HG02642 (cell line): ENCODE measurements around the gene CHRD.
"Not testable (repeated sequence)": the region's sequence is repeated elsewhere in the genome, so short reads cannot be mapped to it uniquely, and the experiment has no call there.

Experiments
- ATAC-seq: cut with Tn5 transposase; IDR thresholded peaks from one replicate; pipeline ENCODE4 v1.9.1; 2021; ENCODE audit warnings: mild to moderate bottlenecking; ENCODE audit not compliant: unreplicated experiment, poor library complexity

CHRD gene

DNA sequence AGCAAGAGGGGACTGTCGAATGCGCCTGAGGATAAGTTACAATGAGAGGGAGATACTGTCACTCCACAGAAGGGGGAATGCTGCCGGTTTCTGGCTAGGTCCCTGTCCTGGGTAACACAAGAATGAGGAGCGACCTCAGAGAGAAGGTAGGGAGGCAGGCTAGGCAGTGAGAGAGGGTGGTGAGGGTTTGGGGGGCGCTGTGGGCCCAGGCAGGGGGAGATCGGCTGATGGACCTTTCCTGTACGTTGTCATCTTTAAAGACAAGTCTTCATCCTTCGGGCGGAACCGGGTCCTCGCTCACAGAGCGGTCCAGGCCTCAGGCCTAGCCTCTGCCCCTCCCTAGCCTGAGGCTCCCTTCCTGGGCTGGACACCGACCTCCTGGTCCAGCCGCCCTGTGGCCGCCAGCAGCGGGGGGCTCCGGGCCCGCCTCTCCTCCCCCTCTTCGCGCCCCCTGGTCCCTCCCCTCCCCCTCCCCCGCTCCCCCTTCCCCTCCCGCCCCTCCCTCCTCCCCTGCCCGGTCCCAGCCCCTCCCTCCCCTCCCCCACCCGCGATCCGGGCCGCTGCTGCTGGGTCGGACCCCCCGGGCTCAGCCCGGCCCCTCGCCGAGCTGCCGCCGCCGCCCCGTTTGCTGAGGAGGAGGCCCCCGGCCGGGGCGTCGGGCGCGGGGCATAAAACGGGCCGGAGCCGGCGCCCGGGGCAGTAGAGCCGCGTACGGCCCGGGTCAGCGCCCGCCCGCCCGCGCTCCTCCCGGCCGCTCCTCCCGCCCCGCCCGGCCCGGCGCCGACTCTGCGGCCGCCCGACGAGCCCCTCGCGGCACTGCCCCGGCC is at the start of gene CHRD:
Gene CHRD, plus strand, starts transcription at position 697 of the 827 bp plus-strand sequence. CDS start 265 bp downstream, outside the sequence.
- no peak for ATAC-seq

- no peak for ATAC-seq
Measured at GRCh38 chr3:184332370-184333090, 47.3 kb upstream of the CHRD start.

DNA sequence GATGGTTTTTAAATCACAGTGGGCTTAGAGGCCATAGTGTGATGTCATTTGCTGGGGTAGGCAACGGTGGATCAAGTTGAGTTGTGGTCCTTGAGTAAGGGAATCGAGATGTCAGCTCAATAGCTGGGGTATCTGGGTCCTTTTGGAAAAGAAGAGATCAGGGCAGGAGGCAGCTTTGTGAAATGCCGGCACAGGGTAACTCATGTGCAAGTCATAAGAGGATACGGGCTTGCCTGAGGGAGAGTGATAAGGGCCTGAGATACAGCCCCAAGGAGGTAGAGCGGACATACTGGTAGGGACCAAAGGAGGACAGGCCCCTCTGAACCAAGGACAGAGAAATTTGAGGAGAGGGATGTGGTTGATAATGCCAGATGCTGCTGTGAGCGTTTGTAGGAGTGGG is 46.7 kb upstream of the CHRD start:
- ATAC-seq, result no peak

- no peak for ATAC-seq
Measured at GRCh38 chr3:184333700-184334099, 46.2 kb upstream of the CHRD start.

GRCh38 chr3:184334470-184335158 is 45.2 kb upstream of the CHRD start:
- no peak for ATAC-seq

- peak; percentile 3 for ATAC-seq
Measured at GRCh38 chr3:184335291-184335660, 44.6 kb upstream of the CHRD start.

DNA sequence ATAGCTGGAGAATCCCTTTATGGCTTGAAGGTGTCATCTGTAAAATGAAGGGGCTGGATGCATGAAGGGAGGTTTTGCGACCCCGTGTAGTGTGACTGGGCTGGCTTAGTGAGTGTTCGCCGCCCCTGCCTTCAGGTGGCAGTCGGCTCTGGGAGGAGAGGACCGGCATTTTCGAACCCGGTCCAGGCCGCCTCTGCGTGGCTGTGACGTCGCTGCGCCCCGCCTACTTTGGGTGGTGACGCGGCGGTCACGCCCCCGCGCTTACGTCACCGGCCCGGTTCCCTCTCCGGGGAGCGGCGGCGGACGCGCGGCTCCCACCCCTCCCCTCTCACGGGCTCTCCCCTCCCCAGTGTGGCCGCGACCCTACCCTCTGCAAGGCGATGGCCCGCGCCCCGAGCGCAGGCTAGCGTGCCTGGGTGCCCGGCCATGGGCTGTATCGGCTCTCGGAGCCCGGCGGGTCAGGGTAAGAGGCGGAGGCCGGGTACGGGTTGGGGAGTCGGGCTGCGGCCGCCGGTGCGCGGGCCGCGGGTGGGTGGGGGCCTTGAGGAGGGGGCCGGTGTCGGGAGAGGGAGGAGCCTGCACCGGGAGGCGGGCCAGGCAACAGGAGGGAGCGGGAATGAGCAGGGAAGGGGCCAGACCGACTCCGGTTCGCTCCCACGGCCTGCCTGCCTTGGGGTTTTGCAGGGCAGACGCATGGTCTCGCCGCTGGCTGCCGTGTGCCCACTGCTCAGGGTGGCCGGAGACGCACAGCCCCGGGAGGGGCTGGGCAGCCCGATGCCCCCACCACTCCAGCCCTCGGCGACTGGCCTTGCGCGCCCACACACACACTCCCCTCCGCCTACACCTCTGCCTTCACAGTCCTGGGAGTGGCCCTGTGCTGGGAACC is 44.0 kb upstream of the CHRD start:
- peak; percentile 73 for ATAC-seq

GRCh38 chr3:184336547-184337398 is 43.1 kb upstream of the CHRD start:
- ATAC-seq, result no peak

- no peak for ATAC-seq
Measured at GRCh38 chr3:184337399-184337714, 42.5 kb upstream of the CHRD start, which contains the start of gene FAM131A. FAM131A (plus strand) TSS chr3:184337600; CDS start chr3:184337631, 31 bp downstream.

DNA sequence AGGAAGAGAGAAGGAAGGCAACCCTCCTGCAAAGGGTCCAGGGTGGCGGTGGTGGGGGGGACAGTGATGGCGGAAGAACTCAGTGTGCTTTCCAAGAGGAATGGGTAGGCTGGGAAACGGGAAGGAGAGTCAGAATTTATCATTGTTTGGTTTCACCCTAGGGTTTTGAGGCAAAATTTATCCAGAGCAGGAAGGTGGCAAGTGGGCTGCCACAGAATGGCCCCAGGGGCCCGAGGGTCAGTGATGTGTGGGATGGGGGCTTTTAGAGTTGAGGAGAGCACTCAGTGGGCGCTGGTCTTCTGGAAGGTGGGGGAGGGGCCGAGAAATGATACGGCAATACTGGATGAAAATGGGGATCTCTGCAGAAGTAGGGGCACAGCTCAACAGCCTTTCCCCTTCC is 41.9 kb upstream of the CHRD start:
- ATAC-seq, result no peak

DNA sequence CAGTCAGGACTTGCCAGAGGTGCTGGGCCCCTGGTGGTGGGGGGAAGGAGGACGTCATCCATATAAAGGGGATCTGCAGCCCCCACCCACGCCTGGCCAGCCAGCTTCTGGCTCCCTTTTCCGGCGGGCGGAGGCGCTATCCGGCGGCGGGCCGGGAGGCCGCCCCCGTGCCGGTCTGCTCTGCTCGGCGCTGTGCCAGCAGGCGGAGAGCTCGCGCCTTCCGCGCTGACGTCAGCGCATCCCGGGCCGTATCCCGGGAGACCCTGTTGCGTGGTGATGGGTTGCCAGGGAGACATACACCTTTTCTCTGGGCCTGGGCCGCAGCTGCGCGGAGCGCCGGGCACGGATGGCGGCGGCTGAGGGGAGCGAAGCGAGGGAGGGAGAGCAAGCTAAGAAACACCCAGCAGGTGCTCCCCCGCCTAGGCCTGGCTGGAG is 41.3 kb upstream of the CHRD start:
- no peak for ATAC-seq

DNA sequence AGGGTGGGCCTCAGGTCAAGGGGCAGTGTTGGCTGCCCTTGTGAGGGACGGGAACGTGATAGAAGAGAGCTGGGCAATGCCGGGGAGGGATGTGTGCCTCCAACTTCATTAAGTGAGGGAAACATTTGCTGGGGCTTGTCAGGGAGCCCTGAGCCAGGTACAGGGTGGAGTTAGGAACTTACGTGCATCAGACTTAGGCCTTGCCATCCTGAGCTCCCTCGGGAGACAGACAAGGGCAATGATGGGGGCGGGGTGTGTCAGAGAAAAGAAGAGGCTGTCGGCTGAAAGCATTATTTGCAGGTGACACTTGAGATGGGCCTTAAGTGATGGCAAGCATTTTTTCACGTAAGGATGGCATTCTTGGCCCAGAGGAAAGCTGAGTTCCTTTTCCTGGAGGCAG is 40.9 kb upstream of the CHRD start:
- no peak for ATAC-seq

GRCh38 chr3:184339451-184340135 is 40.3 kb upstream of the CHRD start:
- not testable (repeated sequence) for ATAC-seq

GRCh38 chr3:184341925-184342324 is 37.9 kb upstream of the CHRD start:
- ATAC-seq, result no peak

- ATAC-seq, result no peak
Measured at GRCh38 chr3:184343200-184343876, 36.5 kb upstream of the CHRD start.

GRCh38 chr3:184344579-184345316 is 35.1 kb upstream of the CHRD start:
- ATAC-seq, result no peak

DNA sequence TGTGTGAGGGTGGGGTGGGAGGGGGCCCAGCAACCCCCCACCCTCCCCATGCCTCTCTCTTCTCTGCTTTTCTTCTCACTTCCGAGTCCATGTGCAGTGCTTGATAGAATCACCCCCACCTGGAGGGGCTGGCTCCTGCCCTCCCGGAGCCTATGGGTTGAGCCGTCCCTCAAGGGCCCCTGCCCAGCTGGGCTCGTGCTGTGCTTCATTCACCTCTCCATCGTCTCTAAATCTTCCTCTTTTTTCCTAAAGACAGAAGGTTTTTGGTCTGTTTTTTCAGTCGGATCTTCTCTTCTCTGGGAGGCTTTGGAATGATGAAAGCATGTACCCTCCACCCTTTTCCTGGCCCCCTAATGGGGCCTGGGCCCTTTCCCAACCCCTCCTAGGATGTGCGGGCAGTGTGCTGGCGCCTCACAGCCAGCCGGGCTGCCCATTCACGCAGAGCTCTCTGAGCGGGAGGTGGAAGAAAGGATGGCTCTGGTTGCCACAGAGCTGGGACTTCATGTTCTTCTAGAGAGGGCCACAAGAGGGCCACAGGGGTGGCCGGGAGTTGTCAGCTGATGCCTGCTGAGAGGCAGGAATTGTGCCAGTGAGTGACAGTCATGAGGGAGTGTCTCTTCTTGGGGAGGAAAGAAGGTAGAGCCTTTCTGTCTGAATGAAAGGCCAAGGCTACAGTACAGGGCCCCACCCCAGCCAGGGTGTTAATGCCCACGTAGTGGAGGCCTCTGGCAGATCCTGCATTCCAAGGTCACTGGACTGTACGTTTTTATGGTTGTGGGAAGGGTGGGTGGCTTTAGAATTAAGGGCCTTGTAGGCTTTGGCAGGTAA is 34.3 kb upstream of the CHRD start:
- ATAC-seq, result peak; percentile 47
